HepG2 (cell line): ENCODE measurements around the gene PFN4. TPM values are rescaled to one million over a fixed set of nuclear protein-coding genes. Genes with fewer than 3 reads are reported as not detected.

ENCODE experiments used
- ARID2 ChIP-seq: sonication (generic); formaldehyde crosslinking; IDR thresholded peaks from 2 replicates; pipeline ENCODE4 v1.8.1; 2022; ENCODE audit warnings: mild to moderate bottlenecking, missing genetic modification reagents, borderline replicate concordance
- DNMT1 ChIP-seq: sonication (generic); formaldehyde crosslinking; IDR thresholded peaks from 2 replicates; pipeline ENCODE4 v1.5.1; 2020; ENCODE audit warnings: mild to moderate bottlenecking, missing genetic modification reagents
- HNF4A ChIP-seq: sonication (generic); formaldehyde crosslinking; IDR thresholded peaks from 2 replicates; pipeline ENCODE4 v1.4.0; 2020; ENCODE audit warnings: missing genetic modification reagents
- HOXA5 ChIP-seq: sonication (generic); formaldehyde crosslinking; IDR thresholded peaks from 2 replicates; pipeline ENCODE4 v1.4.0; 2020; ENCODE audit warnings: missing genetic modification reagents
- HOXD1 ChIP-seq: sonication (generic); formaldehyde crosslinking; IDR thresholded peaks from 2 replicates; pipeline ENCODE4 v1.5.0; 2020; ENCODE audit warnings: missing genetic modification reagents
- KMT2B ChIP-seq: IDR thresholded peaks from 2 replicates; pipeline ENCODE4 v1.6.1; 2016; ENCODE audit warnings: missing genetic modification reagents, missing compliant biosample characterization
- MIER2 ChIP-seq: IDR thresholded peaks from 2 replicates; pipeline ENCODE4 v1.6.1; 2016; ENCODE audit warnings: missing biosample characterization, missing genetic modification reagents
- NFATC3 ChIP-seq: sonication (generic); formaldehyde crosslinking; IDR thresholded peaks from 2 replicates; pipeline ENCODE4 v1.5.1; 2020; ENCODE audit warnings: mild to moderate bottlenecking, missing genetic modification reagents
- PPARG ChIP-seq: conservative IDR thresholded peaks from 2 replicates; pipeline ENCODE4 v1.6.1; 2016; ENCODE audit warnings: missing biosample characterization, missing genetic modification reagents
- PRPF4 ChIP-seq: fragments of 200-400 bp; formaldehyde crosslinking; IDR thresholded peaks from 2 replicates; pipeline ENCODE4 v1.6.1; 2016; ENCODE audit warnings: low read length, low read depth; ENCODE audit not compliant: poor library complexity, severe bottlenecking
- RBM22 ChIP-seq: fragments of 200-400 bp; formaldehyde crosslinking; optimal IDR thresholded peaks from 2 replicates; pipeline ENCODE3; 2017; ENCODE audit warnings: mild to moderate bottlenecking, low read length, moderate library complexity
- SAP130 ChIP-seq: IDR thresholded peaks from 2 replicates; pipeline ENCODE4 v1.6.1; 2016; ENCODE audit warnings: low read depth
- TGIF2 ChIP-seq: IDR thresholded peaks from 2 replicates; pipeline ENCODE4 v1.6.1; 2016; ENCODE audit warnings: control low read depth, missing compliant biosample characterization
- ZFP36L1 ChIP-seq: sonication (generic); formaldehyde crosslinking; IDR thresholded peaks from 2 replicates; pipeline ENCODE4 v1.8.0; 2022; ENCODE audit warnings: mild to moderate bottlenecking, missing genetic modification reagents, moderate library complexity
- ZFP41 ChIP-seq: sonication (generic); formaldehyde crosslinking; IDR thresholded peaks from 2 replicates; pipeline ENCODE4 v1.4.0; 2020; ENCODE audit warnings: mild to moderate bottlenecking, missing genetic modification reagents, borderline replicate concordance
- ZNF333 ChIP-seq: sonication (generic); formaldehyde crosslinking; IDR thresholded peaks from 2 replicates; pipeline ENCODE4 v1.4.0; 2020; ENCODE audit warnings: mild to moderate bottlenecking, missing genetic modification reagents, borderline replicate concordance
- ZNF460 ChIP-seq: sonication (generic); formaldehyde crosslinking; IDR thresholded peaks from 2 replicates; pipeline ENCODE4 v1.5.1; 2020; ENCODE audit warnings: missing genetic modification reagents, mild to moderate bottlenecking, borderline replicate concordance
- ZNF569 ChIP-seq: sonication (generic); formaldehyde crosslinking; IDR thresholded peaks from 2 replicates; pipeline ENCODE4 v1.5.0; 2020; ENCODE audit warnings: mild to moderate bottlenecking, missing genetic modification reagents, moderate library complexity, borderline replicate concordance
- polyA plus RNA-seq, 8 experiments: library from polyadenylated mRNA; depleted of rRNA in 3 of 8; stranded (reverse) in 7 of 8; unstranded in 1 of 8; fragments of >200 nt; fragmentation: Illumina TruSeq in 4 of 8; extraction: Trizol in 4 of 8; gene quantifications; 2 replicates each; pipeline versions ENCODE4 v1.2.1 to v1.2.3, GENCODE V29; 2011 to 2016; ENCODE audit warnings: low read depth in 4 of 8, missing spikeins in 1 of 8, mixed read lengths in 1 of 8; ENCODE audit not compliant: insufficient read depth in 1 of 8
- total RNA-seq, 5 experiments: library from RNA; depleted of rRNA; stranded (reverse); fragments of >200 nt; fragmentation: Illumina TruSeq; extraction: Trizol; gene quantifications; 2 replicates each; pipeline ENCODE4 v1.2.3, GENCODE V29; 2016; ENCODE audit warnings: low read depth in 1 of 5
- TF ChIP-seq, protein P1 (sequence below): IDR thresholded peaks from 2 replicates; pipeline ENCODE4 v1.6.1; 2012; ENCODE audit warnings: inconsistent platforms
- TF ChIP-seq, protein P2 (sequence below): sonication (generic); formaldehyde crosslinking; IDR thresholded peaks from 2 replicates; pipeline ENCODE4 v1.4.0; 2020; ENCODE audit warnings: missing genetic modification reagents, borderline replicate concordance
- TF ChIP-seq, protein P3 (sequence below): sonication (generic); formaldehyde crosslinking; IDR thresholded peaks from 2 replicates; pipeline ENCODE4 v1.8.1; 2023; ENCODE audit warnings: mild to moderate bottlenecking, missing genetic modification reagents, borderline replicate concordance
- TF ChIP-seq, protein P4 (sequence below): sonication (generic); formaldehyde crosslinking; conservative IDR thresholded peaks from 2 replicates; pipeline ENCODE4 v1.8.0; 2022; ENCODE audit warnings: missing genetic modification reagents
- TF ChIP-seq, protein P5 (sequence below): sonication (generic); formaldehyde crosslinking; IDR thresholded peaks from 2 replicates; pipeline ENCODE4 v1.5.0; 2020; ENCODE audit warnings: missing genetic modification reagents
- TF ChIP-seq, protein P6 (sequence below): sonication (generic); formaldehyde crosslinking; IDR thresholded peaks from 2 replicates; pipeline ENCODE4 v1.9.0; 2022; ENCODE audit warnings: low read depth, missing genetic modification reagents

PFN4 gene
- total and polyA plus RNA-seq, 2 of the 13 experiments (the other 11 are each of a cell fraction or from before 2014, with no cell fraction given): 0.12 to 0.20 TPM

DNA sequence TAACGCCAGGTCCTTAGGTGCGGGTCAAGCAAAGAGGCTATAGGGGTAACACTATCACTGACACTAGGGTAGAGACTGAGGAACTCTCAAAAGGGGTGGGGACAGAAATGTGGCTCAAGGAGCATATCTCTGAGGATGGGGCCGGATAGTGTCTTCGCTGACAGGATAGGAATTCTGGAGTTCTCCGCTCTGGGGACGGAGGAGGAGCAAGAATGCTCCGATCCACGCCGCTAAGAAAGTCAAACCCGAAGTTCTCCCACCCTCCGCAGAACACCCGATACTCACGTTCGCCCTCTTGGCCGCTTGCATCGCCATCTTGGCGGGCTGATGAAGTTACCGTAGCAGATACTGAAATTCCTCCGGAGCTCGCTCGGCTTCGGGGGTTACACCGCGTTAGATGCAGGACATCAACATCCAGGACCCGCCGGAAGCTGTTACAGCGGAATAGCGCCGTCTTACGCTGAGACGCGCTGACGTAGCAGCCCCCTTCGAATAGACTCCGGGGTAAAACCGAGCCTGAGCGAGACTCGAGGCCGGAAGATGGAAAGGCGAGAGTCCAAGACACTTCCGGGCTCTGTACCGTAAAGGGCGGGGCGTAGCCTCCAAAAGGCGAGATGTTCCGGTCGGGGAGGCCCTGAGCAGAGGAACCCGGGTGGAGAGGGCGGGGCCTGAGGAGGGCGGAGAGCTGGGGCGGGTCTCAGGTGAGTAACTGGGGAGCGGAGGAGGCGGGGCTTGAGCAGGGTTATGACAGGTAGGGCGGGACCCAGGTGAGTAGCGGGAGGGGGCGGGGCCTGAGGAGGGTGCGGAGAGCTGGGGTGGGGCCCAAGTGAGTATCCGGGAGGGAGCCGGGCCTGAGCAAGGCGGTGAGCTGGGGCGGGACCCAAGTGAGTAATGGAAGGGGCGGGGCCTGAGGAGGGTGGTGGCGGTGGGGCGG, 47.0 kb downstream of the PFN4 start, which contains the start of gene SF3B6 (continued):
- peak; percentile 99 for TF ChIP-seq KMT2B
- peak; percentile 17; the same call in 1 of the 2 replicates for TF ChIP-seq DNMT1 (CRISPR knock-in tag)
- TF ChIP-seq, protein P1, sequence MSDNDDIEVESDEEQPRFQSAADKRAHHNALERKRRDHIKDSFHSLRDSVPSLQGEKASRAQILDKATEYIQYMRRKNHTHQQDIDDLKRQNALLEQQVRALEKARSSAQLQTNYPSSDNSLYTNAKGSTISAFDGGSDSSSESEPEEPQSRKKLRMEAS: peak; percentile 95
- TF ChIP-seq ZFP36L1: no peak; the same call in 1 of the 2 replicates
- no peak for TF ChIP-seq ZNF460 (CRISPR knock-in tag)
- TF ChIP-seq ZFP41 (CRISPR knock-in tag): no peak
- peak; percentile 65; the same call in 1 of the 2 replicates for TF ChIP-seq ZNF569
- TF ChIP-seq ZNF333: peak; percentile 82
- TF ChIP-seq PPARG (CRISPR knock-in tag): peak; percentile 85
- TF ChIP-seq, protein P2, sequence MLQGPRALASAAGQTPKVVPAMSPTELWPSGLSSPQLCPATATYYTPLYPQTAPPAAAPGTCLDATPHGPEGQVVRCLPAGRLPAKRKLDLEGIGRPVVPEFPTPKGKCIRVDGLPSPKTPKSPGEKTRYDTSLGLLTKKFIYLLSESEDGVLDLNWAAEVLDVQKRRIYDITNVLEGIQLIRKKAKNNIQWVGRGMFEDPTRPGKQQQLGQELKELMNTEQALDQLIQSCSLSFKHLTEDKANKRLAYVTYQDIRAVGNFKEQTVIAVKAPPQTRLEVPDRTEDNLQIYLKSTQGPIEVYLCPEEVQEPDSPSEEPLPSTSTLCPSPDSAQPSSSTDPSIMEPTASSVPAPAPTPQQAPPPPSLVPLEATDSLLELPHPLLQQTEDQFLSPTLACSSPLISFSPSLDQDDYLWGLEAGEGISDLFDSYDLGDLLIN (CRISPR knock-in tag): no peak
- TF ChIP-seq TGIF2 (CRISPR knock-in tag): peak; percentile 96
- TF ChIP-seq HOXA5 (CRISPR knock-in tag): peak; percentile 95
- TF ChIP-seq NFATC3 (CRISPR knock-in tag): peak; percentile 89
- TF ChIP-seq SAP130: peak; percentile 99
- TF ChIP-seq, protein P3, sequence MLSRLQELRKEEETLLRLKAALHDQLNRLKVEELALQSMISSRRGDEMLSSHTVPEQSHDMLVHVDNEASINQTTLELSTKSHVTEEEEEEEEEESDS: 0 out of 2 replicates have a peak, but pooled peaks have one; percentile 77
- peak; percentile 85 for TF ChIP-seq MIER2 (CRISPR knock-in tag)
- TF ChIP-seq HOXD1 (CRISPR knock-in tag): peak; percentile 95
- TF ChIP-seq PRPF4: no peak
- TF ChIP-seq, protein P4, sequence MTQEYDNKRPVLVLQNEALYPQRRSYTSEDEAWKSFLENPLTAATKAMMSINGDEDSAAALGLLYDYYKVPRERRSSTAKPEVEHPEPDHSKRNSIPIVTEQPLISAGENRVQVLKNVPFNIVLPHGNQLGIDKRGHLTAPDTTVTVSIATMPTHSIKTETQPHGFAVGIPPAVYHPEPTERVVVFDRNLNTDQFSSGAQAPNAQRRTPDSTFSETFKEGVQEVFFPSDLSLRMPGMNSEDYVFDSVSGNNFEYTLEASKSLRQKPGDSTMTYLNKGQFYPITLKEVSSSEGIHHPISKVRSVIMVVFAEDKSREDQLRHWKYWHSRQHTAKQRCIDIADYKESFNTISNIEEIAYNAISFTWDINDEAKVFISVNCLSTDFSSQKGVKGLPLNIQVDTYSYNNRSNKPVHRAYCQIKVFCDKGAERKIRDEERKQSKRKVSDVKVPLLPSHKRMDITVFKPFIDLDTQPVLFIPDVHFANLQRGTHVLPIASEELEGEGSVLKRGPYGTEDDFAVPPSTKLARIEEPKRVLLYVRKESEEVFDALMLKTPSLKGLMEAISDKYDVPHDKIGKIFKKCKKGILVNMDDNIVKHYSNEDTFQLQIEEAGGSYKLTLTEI (CRISPR knock-in tag): no peak
- TF ChIP-seq ARID2 (CRISPR knock-in tag): no peak; the same call in 1 of the 2 replicates
- TF ChIP-seq, protein P5, sequence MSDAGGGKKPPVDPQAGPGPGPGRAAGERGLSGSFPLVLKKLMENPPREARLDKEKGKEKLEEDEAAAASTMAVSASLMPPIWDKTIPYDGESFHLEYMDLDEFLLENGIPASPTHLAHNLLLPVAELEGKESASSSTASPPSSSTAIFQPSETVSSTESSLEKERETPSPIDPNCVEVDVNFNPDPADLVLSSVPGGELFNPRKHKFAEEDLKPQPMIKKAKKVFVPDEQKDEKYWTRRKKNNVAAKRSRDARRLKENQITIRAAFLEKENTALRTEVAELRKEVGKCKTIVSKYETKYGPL (CRISPR knock-in tag): 0 out of 2 replicates have a peak, but pooled peaks have one; percentile 26
- TF ChIP-seq, protein P6, sequence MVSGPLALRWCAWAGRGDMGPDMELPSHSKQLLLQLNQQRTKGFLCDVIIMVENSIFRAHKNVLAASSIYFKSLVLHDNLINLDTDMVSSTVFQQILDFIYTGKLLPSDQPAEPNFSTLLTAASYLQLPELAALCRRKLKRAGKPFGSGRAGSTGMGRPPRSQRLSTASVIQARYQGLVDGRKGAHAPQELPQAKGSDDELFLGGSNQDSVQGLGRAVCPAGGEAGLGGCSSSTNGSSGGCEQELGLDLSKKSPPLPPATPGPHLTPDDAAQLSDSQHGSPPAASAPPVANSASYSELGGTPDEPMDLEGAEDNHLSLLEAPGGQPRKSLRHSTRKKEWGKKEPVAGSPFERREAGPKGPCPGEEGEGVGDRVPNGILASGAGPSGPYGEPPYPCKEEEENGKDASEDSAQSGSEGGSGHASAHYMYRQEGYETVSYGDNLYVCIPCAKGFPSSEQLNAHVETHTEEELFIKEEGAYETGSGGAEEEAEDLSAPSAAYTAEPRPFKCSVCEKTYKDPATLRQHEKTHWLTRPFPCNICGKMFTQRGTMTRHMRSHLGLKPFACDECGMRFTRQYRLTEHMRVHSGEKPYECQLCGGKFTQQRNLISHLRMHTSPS: no peak
- peak; percentile 96 for TF ChIP-seq RBM22
- peak; percentile 75 for TF ChIP-seq HNF4A (CRISPR knock-in tag)
